Measurements from ENCODE around the gene TLE5.

GRCh38 chr19:3048190-3048533 is 14.1 kb downstream of the TLE5 start:
- no peak for TF ChIP-seq CTCF (IDR thresholded peaks at IDR 0.05)
- TF ChIP-seq POLR2A (IDR thresholded peaks at IDR 0.05) = no peak
